SJSA1 (cell line): ENCODE data around the gene HAPLN2. TPM values are rescaled to one million over a fixed set of nuclear protein-coding genes. Genes with fewer than 3 reads are reported as not detected.

Source experiments
- DNase-seq, 2 experiments: peaks; one replicate each; pipeline ENCODE4 v3.0.0-alpha.2; 2015 to 2020; ENCODE audit warnings: low spot score in 2 of 2, low read depth in 1 of 2
- H3K27ac ChIP-seq: fragments of 250-450 bp; sonication (Bioruptor Pico); 2 replicates; pipeline ENCODE4 v1.5.1; 2020; ENCODE audit warnings: mild to moderate bottlenecking, moderate library complexity
- H3K27me3 ChIP-seq: fragments of 250-450 bp; sonication (Bioruptor Pico); replicated peaks from 2 replicates; pipeline ENCODE4 v1.5.1; 2020; ENCODE audit warnings: mild to moderate bottlenecking, moderate library complexity
- H3K36me3 ChIP-seq: fragments of 250-450 bp; sonication (Bioruptor Pico); 2 replicates; pipeline ENCODE4 v1.5.1; 2020; ENCODE audit warnings: mild to moderate bottlenecking
- H3K4me1 ChIP-seq: fragments of 250-450 bp; sonication (Bioruptor Pico); replicated peaks from 2 replicates; pipeline ENCODE4 v1.6.1; 2021; ENCODE audit warnings: mild to moderate bottlenecking
- H3K4me3 ChIP-seq: fragments of 250-450 bp; sonication (Bioruptor Pico); 2 replicates; pipeline ENCODE4 v1.5.1; 2020; ENCODE audit warnings: mild to moderate bottlenecking
- H3K9me3 ChIP-seq: fragments of 250-450 bp; sonication (Bioruptor Pico); replicated peaks from 2 replicates; pipeline ENCODE4 v1.5.1; 2020; ENCODE audit warnings: mild to moderate bottlenecking
- total RNA-seq: library from RNA; depleted of rRNA; stranded (reverse); fragments of >200 nt; shearing (Covaris generic); gene quantifications from 2 replicates; pipeline ENCODE4 v1.2.3, GENCODE V29; 2014

Gene HAPLN2
- total RNA-seq, 1 experiment from 2014 or later = not detected

DNA sequence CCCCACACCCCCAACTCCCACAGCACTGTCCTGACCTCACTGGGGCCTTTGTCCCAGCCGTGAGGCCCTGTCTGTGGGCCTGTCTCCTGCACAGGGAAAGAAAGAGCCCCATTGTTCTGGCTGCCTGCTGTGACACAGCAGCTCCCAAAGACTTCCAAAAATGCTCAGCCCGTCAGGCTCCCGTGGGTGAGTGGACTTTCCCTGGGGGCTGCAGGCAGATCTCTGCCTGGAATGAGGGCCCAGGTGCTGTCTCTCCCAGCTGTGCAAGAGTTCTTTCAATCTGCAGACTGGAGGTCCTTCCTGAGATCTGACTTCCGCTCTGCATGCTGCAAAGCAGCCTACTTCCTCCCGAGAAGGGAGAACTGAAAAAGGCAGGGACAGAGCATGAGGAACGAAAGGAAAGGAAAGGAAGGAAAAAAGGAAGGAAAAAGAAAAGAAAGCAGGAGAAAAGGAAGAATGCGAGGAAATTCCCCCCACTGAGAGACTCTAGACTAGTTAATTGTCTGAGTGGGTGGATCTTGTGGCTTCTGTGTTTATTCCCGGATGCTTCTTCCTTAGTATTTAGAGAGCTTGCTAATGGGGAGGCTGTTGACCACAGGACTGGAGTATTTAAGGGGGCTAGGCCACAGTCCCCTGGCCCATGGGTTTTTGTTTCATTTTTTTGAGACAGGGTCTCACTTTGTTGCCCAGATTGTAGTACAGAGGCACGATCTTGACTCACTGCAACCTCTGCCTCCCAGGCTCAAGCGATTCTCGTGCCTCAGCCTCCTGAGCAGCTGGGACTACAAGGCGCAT is 43.0 kb downstream of the HAPLN2 start:
- Histone ChIP-seq H3K27ac (peak overlapping the region; percentile 87), H3K9me3 (no peaks in the 10 kb centered on the region), H3K4me3 (no peak overlapping the region), H3K4me1 (peaks cover 84% of the 10 kb centered on the region), H3K27me3 (peaks cover 2% of the 10 kb centered on the region), H3K36me3 (no peaks in the 10 kb centered on the region)
- DNase-seq = peak in 1 of 2 experiments; percentile 69

DNA sequence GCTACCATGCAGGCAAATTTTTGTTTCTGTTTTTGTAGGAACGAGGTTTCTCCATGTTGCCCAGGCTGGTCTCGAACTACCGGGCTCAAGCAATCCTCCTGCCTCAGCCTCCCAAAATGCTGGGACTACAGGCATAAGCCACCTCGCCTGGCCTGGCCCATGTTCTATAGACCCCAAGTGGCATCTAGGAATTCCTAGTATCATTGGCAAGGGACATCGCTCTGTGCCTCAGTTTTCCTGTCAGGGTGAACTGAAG is 43.5 kb downstream of the HAPLN2 start:
- Histone ChIP-seq H3K4me1 (peaks cover 83% of the 10 kb centered on the region), H3K27ac (peak overlapping the region; percentile 87), H3K9me3 (no peaks in the 10 kb centered on the region), H3K27me3 (no peaks in the 10 kb centered on the region), H3K36me3 (no peaks in the 10 kb centered on the region), H3K4me3 (no peak overlapping the region)
- DNase-seq = no peak

DNA sequence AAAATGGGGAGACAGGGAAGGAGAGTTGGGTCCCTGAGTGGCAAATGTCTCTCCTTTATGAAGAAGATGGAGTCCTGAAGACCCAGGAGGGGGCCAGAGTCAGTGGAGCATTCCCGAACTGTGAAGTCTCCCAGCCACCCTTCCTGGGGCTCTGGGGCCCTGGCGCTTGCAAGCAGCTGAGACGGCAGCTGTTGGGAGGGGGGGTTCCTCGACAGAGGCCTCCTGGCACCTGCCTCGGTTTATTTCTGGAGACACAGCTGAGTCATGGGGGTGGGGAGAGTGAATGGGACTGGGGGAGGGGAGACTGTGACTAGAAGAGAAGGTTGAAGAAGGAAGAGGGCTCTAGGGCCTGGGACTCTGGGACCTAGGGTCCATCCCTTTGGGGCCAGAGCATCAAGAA is 44.0 kb downstream of the HAPLN2 start:
- Histone ChIP-seq H3K9me3 (no peaks in the 10 kb centered on the region), H3K4me1 (peaks cover 86% of the 10 kb centered on the region), H3K4me3 (no peak overlapping the region), H3K27ac (peak overlapping the region; percentile 87), H3K36me3 (no peaks in the 10 kb centered on the region), H3K27me3 (no peaks in the 10 kb centered on the region)
- no peak for DNase-seq

DNA sequence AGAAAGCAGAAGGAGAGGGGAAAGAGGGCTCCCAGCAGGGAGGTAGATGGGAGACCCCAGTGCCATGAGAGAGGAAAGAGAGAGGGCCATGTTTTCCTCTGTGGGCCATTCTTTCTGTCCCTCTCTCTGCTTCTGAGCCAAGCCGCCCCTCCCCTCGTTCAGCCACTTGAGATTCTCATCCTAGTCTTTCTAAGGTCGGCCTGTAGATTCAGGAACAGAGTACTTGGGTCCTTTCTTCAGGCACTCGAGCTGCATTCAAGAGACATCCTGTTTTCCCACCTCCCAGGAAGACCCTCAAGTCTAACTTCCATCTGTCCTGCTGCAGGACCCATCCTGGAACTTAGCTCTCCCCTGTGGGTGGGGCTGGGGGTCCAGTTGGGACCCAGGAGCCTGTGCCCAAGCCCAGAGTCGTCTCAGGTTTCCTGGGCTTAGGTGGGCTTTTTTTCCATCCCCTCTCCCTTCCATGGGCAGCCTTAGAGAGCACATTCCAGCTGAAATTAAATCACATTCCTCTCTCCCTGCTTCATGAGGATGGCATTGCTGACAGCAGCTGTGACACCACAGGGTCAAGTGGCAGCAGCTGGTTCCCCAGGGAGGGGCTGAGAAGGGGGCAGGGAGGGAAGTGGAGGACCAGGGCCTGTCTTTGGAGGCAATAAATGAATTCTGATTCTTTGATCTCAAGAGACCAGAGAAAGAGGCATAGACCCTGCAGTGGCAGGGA is 45.0 kb downstream of the HAPLN2 start:
- H3K27me3 ChIP-seq = no peaks in the 10 kb centered on the region
- H3K36me3 ChIP-seq = no peaks in the 10 kb centered on the region
- peak overlapping the region; percentile 87 for H3K27ac ChIP-seq
- H3K4me3 ChIP-seq = no peak overlapping the region
- no peaks in the 10 kb centered on the region for H3K9me3 ChIP-seq
- H3K4me1 ChIP-seq = peaks cover 86% of the 10 kb centered on the region
- peak; percentile 82 to 83 for DNase-seq

DNA sequence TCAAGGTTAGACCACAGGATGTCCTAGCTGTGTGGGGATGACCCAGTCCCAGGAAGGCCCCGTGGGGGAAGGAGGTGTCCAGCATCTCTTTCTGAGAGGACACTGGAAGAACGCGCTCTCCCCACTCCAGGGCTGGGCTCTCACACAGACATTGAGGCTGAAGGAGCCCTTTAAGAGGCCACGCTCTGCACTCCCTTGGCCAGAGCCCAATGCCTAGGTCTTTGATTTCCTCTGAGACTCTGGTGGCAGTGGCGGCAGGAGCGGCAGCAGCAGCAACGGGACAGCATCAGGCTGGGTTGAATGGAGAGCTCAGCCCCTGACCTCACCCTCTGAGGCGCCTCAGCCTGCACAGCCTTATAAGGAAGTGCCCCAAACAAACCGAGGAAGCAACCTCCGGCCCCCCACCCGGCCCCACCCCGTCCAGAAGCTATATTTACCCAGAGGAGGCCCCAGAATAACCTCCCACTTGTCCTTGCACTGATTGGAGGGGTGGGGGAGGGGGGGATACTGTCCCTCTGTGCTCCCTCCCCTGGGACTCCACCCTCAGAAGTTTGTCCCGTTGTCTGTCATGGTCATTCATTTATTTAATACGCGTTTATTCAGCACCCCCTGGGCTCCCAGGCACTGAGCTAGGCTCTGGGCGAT is 45.7 kb downstream of the HAPLN2 start:
- Histone ChIP-seq H3K36me3 (no peaks in the 10 kb centered on the region; the same call in 1 of the 2 replicates), H3K27me3 (no peaks in the 10 kb centered on the region), H3K9me3 (no peaks in the 10 kb centered on the region), H3K4me3 (no peak overlapping the region), H3K27ac (peak overlapping the region; percentile 87), H3K4me1 (peaks cover 80% of the 10 kb centered on the region)
- DNase-seq = peak; percentile 57 to 80

DNA sequence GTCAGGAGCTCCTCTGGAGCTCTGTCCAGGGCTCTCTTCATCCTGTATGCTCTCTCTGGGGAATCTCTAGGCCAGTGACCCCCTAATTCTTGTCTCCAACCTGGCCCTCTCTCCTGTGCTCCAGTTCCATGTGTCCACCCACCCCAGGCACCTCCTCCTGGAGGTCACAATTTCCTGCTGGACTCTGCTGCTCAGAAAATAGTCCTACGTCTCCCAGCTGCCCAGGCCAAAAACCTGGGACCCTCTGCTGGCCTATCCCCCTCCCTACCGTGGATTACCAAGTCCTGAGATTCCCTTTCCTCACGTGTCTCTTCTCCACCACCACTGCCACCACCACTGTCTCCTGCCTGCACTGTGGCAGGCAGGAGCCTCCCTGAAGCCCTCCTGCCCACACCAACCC is 46.3 kb downstream of the HAPLN2 start:
- Histone ChIP-seq H3K4me3 (no peak overlapping the region), H3K27ac (peak overlapping the region; percentile 87), H3K36me3 (peaks cover 6% of the 10 kb centered on the region; the same call in 1 of the 2 replicates), H3K4me1 (peaks cover 74% of the 10 kb centered on the region), H3K9me3 (no peaks in the 10 kb centered on the region), H3K27me3 (no peaks in the 10 kb centered on the region)
- DNase-seq = no peak

DNA sequence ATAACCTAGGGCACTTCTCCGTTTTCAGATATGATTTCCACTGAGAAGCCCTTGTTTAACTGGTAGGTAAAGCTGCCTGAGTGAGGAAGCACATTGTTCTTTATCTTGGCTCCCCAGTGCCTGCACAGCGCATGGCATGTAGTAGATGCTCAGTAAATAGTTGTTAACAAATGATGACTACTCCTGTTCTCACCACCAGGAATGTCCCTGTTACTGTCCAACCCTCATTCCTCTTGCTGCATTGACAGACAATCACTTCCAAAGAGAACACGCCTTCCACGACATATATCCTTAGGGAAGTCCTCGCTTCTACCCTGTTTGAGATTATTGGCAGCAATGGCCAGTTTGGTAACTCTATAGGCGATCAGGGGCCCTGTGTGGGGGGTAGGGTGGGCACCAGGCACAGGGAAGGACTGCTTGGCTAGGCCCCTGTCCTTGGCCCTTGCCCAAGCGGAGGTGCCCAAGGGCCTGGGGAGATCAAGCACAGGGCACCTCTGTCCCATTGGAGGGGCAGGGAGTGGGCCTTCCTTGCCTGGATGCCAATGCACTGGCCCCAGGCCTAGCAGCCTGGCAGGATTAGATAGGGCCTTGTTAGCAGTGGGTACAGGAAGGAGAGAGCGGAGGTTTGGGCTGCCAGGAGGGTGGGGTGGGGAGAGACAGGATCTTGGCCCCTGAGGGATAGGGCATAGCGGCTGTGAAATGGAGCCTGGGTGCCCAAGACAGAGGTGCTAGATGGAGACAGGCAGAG is 47.8 kb downstream of the HAPLN2 start:
- peaks cover 59% of the 10 kb centered on the region for H3K4me1 ChIP-seq
- peaks cover 18% of the 10 kb centered on the region for H3K36me3 ChIP-seq
- no peaks in the 10 kb centered on the region for H3K9me3 ChIP-seq
- no peak overlapping the region for H3K4me3 ChIP-seq
- H3K27ac ChIP-seq = peak overlapping the region; percentile 22; the same call in 1 of the 2 replicates
- no peak for DNase-seq
- no peaks in the 10 kb centered on the region for H3K27me3 ChIP-seq

DNA sequence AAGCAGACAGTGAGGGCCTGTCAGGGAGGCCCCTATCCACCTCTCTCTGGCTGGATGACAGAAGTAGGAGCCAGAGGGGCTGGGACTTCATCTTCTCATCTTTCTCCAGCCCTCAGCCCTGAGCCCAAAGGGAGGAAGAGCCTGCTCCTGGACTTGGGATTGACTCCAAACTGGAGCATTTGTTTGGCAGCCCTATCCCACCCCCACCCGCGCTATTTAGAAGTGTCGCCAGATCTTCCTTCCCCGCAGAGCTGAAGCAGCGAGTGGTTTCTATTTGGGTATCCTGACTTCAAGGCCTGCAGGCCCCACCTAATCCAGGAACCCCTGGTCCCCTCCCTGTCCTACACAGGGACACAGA is 48.4 kb downstream of the HAPLN2 start:
- Histone ChIP-seq H3K4me1 (peaks cover 53% of the 10 kb centered on the region), H3K36me3 (peaks cover 24% of the 10 kb centered on the region), H3K27me3 (no peaks in the 10 kb centered on the region), H3K9me3 (no peaks in the 10 kb centered on the region), H3K27ac (no peak overlapping the region; the same call in 1 of the 2 replicates), H3K4me3 (no peak overlapping the region)
- no peak for DNase-seq

DNA sequence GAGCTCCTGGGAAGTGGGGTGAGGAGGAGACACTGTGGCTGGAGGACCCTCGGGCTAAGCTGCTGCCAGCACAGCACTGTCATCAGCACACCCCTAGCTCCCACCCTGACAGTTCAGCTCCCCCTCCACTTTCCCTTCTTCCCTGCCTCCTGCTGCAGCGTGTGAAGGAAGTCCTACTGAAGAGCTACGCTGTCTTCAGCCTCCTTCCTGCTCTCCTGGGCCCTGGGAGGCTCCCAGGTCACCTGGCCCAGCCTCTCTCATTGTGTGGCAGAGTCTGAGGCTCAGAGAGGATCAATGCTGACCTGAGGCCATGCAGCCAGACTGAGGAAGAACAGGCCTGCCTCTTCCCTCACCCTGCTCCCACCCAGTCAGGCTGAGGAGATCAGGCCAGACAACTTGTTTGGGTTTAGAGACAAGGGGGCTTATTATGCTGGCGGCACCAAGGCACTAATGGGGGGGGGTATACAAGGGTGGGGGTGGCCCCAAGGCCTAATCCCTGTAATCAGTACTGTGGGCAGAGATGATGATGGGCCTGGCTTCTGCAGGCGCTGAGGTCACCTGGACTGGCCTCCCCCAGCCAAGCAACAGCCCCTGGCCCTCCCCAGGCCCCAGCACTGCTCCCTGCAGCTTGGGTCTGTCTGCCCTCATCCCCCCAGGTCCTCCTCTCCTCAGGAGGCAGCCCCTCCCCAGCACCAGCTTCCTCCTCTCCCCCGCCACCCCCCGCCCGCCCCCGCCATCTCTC is 48.9 kb downstream of the HAPLN2 start:
- DNase-seq = no peak
- Histone ChIP-seq H3K27me3 (no peaks in the 10 kb centered on the region), H3K4me1 (peaks cover 48% of the 10 kb centered on the region), H3K4me3 (no peak overlapping the region), H3K9me3 (no peaks in the 10 kb centered on the region), H3K27ac (no peak overlapping the region; the same call in 1 of the 2 replicates), H3K36me3 (peaks cover 29% of the 10 kb centered on the region)

DNA sequence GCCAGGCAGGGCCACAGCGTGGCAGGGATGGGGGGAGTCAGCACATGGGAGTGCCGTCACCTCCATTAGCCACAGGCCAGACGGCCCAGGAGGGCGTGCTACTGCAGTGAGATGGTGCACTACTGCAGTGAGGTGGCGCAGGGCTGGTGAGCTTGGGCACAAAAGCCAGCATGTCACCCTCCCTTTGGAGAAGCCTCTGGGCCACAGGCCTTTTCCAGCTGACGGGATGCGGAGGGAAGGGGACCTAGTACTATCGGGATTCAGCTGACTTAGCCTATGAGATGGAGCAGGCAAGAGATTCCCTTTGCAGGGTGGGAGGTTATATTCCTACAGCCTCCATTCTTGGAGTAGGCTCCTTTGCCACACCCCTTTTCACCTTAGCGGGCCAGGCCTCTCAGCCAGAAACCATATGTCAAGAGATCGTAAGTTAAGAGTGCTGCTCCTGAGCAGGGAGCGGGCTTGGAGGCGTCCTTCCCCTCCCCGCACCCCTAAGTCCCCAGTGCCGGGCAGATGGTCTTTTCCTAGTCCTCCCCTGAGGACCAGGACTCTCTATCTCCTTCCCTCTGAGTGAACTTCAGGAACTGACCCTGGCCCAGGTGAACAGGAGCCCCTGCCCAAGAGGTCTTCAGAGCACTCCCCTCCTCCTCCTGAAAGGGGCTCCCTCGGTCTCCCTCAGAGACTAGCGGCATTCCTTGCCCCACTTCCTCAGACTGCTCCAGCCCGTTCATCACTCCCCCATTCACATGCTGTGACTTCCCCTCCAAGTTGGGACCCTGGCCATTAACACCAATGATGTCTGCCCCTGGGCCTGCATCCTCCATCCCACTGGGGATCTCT is 49.8 kb downstream of the HAPLN2 start:
- H3K27ac ChIP-seq = no peak overlapping the region
- no peaks in the 10 kb centered on the region for H3K27me3 ChIP-seq

DNA sequence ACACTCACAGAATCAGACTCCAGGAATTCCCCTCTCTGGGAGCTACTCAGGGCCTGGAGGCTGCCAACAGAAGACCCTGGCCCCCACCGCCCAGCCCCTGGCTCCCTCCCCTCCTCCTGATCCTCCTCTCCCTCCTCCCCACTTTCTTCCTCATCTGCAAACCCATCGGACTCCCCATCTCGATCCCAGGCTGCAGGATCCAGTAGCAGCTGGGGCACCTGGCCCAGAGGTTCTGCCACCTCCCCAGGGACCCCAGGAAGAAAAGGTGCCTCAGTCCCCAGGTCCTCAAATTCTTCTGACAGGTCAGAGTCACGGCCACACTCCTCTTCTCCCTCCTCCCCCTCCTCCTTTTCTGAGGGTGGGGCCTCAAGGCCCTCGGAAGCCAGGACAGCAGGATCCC is 50.6 kb downstream of the HAPLN2 start:
- Histone ChIP-seq H3K4me3 (no peak overlapping the region), H3K27ac (no peak overlapping the region), H3K27me3 (no peaks in the 10 kb centered on the region), H3K4me1 (peaks cover 48% of the 10 kb centered on the region), H3K36me3 (peaks cover 46% of the 10 kb centered on the region), H3K9me3 (no peaks in the 10 kb centered on the region)
- no peak for DNase-seq

More for the DNA sequence above, 49.8 kb downstream of the HAPLN2 start:
- peaks cover 48% of the 10 kb centered on the region for H3K4me1 ChIP-seq
- no peak overlapping the region for H3K4me3 ChIP-seq
- DNase-seq = no peak
- peaks cover 38% of the 10 kb centered on the region for H3K36me3 ChIP-seq
- no peaks in the 10 kb centered on the region for H3K9me3 ChIP-seq

DNA sequence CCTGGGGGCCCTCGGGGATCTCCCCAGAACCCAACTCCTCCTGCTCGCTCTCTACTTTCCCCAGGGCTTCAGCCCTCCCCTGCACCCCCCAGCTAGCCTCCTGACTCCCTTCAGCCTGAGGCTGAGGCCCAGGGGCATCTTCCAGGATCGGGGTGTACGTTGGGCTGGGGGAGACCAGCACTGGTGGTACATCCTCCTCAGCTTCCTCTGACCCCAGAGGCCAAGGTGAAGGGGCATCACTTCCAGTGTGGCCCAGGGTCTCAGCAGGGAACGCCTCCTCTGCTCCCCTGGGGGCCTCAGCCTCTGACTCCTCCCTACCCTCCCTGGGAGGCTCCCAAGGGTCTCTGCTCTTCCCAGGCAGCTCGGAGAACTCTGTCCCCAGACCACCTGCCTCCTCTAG is 51.1 kb downstream of the HAPLN2 start:
- Histone ChIP-seq H3K27ac (no peak overlapping the region), H3K4me1 (peaks cover 48% of the 10 kb centered on the region)

More for the DNA sequence above, 51.1 kb downstream of the HAPLN2 start:
- H3K4me3 ChIP-seq = no peak overlapping the region
- no peaks in the 10 kb centered on the region for H3K9me3 ChIP-seq
- peaks cover 51% of the 10 kb centered on the region for H3K36me3 ChIP-seq
- H3K27me3 ChIP-seq = no peaks in the 10 kb centered on the region
- DNase-seq = no peak
